C4-2B (cell line): Measurements from ENCODE around the gene ATP1A4.
A peak's percentile ranks its signal among the peaks of the same experiment; 100 is the strongest.

Source experiments
- H3K27ac ChIP-seq: fragments of 450-650 bp; 2 replicates; pipeline ENCODE4 v1.5.1; 2017
- CTCF ChIP-seq: fragments of 450-650 bp; conservative IDR thresholded peaks from 2 replicates; pipeline ENCODE4 v1.5.1; 2017; ENCODE audit warnings: mild to moderate bottlenecking
- ZFX ChIP-seq: fragments of 450-650 bp; IDR thresholded peaks from 2 replicates; pipeline ENCODE4 v1.6.1; 2017

The ATP1A4 gene

GRCh38 chr1:160158031-160158430, 6.6 kb downstream of the ATP1A4 start:
- H3K27ac ChIP-seq = peak overlapping the region; percentile 65
- no peak for TF ChIP-seq ZFX
- TF ChIP-seq CTCF = no peak

DNA sequence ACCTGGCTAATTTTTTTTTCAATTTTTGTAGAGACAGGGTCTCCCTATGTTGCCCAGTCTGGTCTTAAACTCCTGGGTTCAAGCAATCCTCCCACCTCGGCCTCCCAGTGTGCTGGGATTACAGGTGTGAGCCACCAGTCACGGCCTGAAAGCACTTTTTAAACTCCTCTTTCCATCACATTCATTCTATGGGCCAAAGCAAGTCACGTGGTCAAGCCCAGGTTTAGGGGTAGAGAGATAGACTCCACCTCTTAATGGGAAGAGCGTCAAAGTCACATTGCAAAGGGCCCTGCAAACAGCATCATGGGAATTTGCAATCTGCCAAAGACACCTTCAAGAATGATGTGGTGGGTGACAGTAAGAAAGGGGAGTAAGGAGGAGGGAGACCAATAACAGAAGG, 7.1 kb downstream of the ATP1A4 start:
- no peak for TF ChIP-seq CTCF
- no peak for TF ChIP-seq ZFX

DNA sequence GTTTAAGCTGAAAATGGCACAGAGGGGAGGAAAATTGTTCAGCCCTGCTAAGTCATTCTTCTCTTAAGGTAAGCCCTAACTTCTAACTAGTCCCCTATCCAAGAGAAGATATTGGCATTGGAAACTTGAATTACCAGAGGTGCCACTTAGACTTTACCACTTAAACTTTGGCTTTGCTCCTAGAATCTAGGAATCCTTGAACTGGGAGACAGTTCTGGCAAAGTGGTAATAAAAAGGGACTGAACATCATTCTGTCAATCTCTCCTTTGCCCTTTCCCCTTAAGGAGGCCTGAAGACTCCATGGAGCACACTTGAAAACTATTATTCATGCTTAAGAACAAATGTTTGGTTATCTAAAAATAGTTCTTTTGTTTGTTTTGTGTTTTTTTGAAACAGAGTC, 8.4 kb downstream of the ATP1A4 start:
- TF ChIP-seq ZFX = no peak
- no peak for TF ChIP-seq CTCF
- H3K27ac ChIP-seq = peak overlapping the region; percentile 56

More for the DNA sequence above, 7.1 kb downstream of the ATP1A4 start:
- H3K27ac ChIP-seq = peak overlapping the region; percentile 65

- no peak for TF ChIP-seq ZFX
- peak; percentile 1; the same call in 1 of the 2 replicates for TF ChIP-seq CTCF
- H3K27ac ChIP-seq = no peak overlapping the region
Observed at GRCh38 chr1:160161965-160162705, 10.7 kb downstream of the ATP1A4 start.

- no peak overlapping the region for H3K27ac ChIP-seq
- TF ChIP-seq CTCF = no peak
- no peak for TF ChIP-seq ZFX
Observed at GRCh38 chr1:160162931-160163330, 11.5 kb downstream of the ATP1A4 start.

GRCh38 chr1:160163615-160164014, 12.2 kb downstream of the ATP1A4 start:
- TF ChIP-seq CTCF (no peak), ZFX (no peak)
- H3K27ac ChIP-seq = no peak overlapping the region

GRCh38 chr1:160164121-160164520, 12.7 kb downstream of the ATP1A4 start:
- H3K27ac ChIP-seq = no peak overlapping the region
- TF ChIP-seq ZFX (no peak), CTCF (no peak)
